Gastroesophageal sphincter (tissue), 4 donors: ENCODE results near the gene GMDS. TPM values are rescaled to one million over a fixed set of nuclear protein-coding genes. Genes with fewer than 3 reads are reported as not detected.

Experiments
- ATAC-seq: fragments of 150-250 bp; one replicate; pipeline ENCODE4 v1.9.1; 2016; ENCODE audit warnings: mild to moderate bottlenecking, moderate library complexity
- H3K27ac ChIP-seq, 4 donors: fragments of 200-600 bp; sonication (generic) in 3 of 4; 1 replicate in 3 of 4; 2 replicates in 1 of 4; pipeline ENCODE4 v1.5.1; 2016 to 2019
- H3K27me3 ChIP-seq: fragments of 200-600 bp; sonication (generic); one replicate; pipeline ENCODE4 v1.5.1; 2019
- H3K36me3 ChIP-seq, 2 donors: fragments of 200-600 bp; sonication (generic); one replicate each; pipeline ENCODE4 v1.5.1; 2019; ENCODE audit warnings: control low read depth in 1 of 2
- H3K4me1 ChIP-seq, 3 donors: fragments of 200-600 bp; sonication (generic); 1 replicate in 2 of 3; 2 replicates in 1 of 3; pipeline ENCODE4 v1.5.1; 2016 to 2019; ENCODE audit warnings: control low read depth in 2 of 3
- H3K4me3 ChIP-seq, 2 donors: fragments of 200-600 bp; sonication (generic); one replicate each; pipeline ENCODE4 v1.5.1; 2019; ENCODE audit warnings: mild to moderate bottlenecking in 1 of 2, moderate library complexity in 1 of 2
- H3K9me3 ChIP-seq, 3 donors: fragments of 200-600 bp; sonication (generic); one replicate each; pipeline ENCODE4 v1.5.1; 2017 to 2019; ENCODE audit warnings: control low read depth in 2 of 3
- EP300 ChIP-seq: sonication (generic); formaldehyde crosslinking; IDR thresholded peaks from one replicate; pipeline ENCODE4 v1.6.1; 2017; ENCODE audit warnings: antibody characterized with exemption, mild to moderate bottlenecking
- POLR2A ChIP-seq, 2 donors: fragments of 450-650 bp; IDR thresholded peaks; one replicate each; pipeline ENCODE4 v1.6.1; 2017; ENCODE audit warnings: antibody characterized with exemption in 2 of 2, mild to moderate bottlenecking in 2 of 2, moderate library complexity in 1 of 2
- POLR2AphosphoS5 ChIP-seq: sonication (generic); formaldehyde crosslinking; IDR thresholded peaks from one replicate; pipeline ENCODE4 v1.6.1; 2017; ENCODE audit warnings: antibody characterized with exemption
- WGBS, 2 donors: methylation state at CpG; one replicate each; pipeline ENCODE4 v1.1.5; 2018; ENCODE audit warnings: low coverage in 1 of 2; 5-methylcytosine and 5-hydroxymethylcytosine counted together
- total RNA-seq, 4 donors: library from RNA; depleted of rRNA; stranded (reverse); fragments of >200 nt; gene quantifications; one replicate each; pipeline ENCODE4 v1.1.0, GENCODE V29; 2016
- TF ChIP-seq, protein P1 (sequence below), 4 experiments: fragments of 200-600 bp in 2 of 4; fragments of 450-650 bp in 2 of 4; sonication (generic) in 1 of 4; IDR thresholded peaks; one replicate each; pipeline ENCODE4 v1.5.1; 2017 to 2019; ENCODE audit warnings: antibody characterized with exemption in 4 of 4, mild to moderate bottlenecking in 2 of 4, moderate library complexity in 2 of 4

Gene GMDS
- total RNA-seq, 4 donors from 2014 or later = 5.0 to 14.7 (median 6.4) TPM

DNA sequence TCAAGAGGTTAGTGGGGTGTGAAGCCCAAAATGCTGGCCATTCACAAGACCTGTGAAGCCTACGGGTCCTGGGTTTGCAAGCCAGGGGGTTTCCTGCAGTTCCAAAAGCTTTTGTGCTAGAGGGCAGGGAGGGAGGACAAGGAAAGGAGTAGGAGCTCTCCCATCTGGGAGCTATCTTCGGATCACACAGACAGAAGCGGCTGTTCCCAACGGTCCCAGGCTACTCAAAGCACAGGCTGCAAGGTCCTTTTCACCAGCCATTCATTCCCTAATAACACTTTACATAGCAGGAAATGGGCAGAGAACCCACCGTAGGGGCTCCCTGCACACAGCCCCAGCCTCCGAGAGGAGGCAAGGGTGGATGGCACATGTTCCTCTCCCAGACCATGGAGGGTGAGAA is 338.8 kb downstream of the GMDS start:
- H3K27ac ChIP-seq = no peak overlapping the region
- TF ChIP-seq, protein P1, sequence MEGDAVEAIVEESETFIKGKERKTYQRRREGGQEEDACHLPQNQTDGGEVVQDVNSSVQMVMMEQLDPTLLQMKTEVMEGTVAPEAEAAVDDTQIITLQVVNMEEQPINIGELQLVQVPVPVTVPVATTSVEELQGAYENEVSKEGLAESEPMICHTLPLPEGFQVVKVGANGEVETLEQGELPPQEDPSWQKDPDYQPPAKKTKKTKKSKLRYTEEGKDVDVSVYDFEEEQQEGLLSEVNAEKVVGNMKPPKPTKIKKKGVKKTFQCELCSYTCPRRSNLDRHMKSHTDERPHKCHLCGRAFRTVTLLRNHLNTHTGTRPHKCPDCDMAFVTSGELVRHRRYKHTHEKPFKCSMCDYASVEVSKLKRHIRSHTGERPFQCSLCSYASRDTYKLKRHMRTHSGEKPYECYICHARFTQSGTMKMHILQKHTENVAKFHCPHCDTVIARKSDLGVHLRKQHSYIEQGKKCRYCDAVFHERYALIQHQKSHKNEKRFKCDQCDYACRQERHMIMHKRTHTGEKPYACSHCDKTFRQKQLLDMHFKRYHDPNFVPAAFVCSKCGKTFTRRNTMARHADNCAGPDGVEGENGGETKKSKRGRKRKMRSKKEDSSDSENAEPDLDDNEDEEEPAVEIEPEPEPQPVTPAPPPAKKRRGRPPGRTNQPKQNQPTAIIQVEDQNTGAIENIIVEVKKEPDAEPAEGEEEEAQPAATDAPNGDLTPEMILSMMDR (IDR thresholded peaks at IDR 0.05) = no peak
- TF ChIP-seq EP300 (no peak), POLR2A (IDR thresholded peaks at IDR 0.05) (no peak), POLR2AphosphoS5 (no peak)
- H3K4me3 ChIP-seq = no peak overlapping the region
- 40 to 100% methylated on average over 1 of the region's 6 CpGs for WGBS, 2 donors
- no peak for ATAC-seq
- H3K9me3 ChIP-seq = no peaks in the 10 kb centered on the region
- H3K4me1 ChIP-seq = peaks cover 0 to 16% (median 6%) of the 10 kb centered on the region in 3 donors
- no peaks in the 10 kb centered on the region for H3K27me3 ChIP-seq
- no peaks in the 10 kb centered on the region for H3K36me3 ChIP-seq

DNA sequence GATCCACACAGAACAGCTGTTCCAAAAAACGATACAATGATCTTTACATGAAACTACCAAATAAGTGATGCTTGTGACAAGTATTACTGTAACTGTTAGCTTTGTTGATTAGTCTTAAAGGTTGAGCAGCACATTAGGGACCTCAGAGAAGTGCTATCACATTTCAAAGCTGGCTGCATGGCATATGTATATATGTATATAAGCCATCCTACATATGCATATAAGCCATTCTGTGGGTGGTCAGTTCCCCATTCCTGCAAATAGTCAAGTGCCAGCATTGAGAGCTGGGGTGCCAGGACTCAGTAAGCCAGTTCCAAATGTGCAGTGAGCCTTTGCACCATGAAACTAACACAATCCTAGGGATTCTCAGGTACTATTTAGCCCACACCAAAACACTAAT is 339.4 kb downstream of the GMDS start:
- no peak for ATAC-seq
- Histone ChIP-seq H3K27ac (no peak overlapping the region), H3K4me1 (peaks cover 0 to 16% (median 6%) of the 10 kb centered on the region in 3 donors), H3K4me3 (no peak overlapping the region), H3K9me3 (no peaks in the 10 kb centered on the region), H3K27me3 (no peaks in the 10 kb centered on the region), H3K36me3 (no peaks in the 10 kb centered on the region)
- 25 to 75% methylated on average over 1 of the region's 1 CpG for WGBS, 2 donors
- no peak for TF ChIP-seq POLR2A (IDR thresholded peaks at IDR 0.05)
- no peak for TF ChIP-seq POLR2AphosphoS5
- no peak for TF ChIP-seq EP300
- TF ChIP-seq, protein P1 (IDR thresholded peaks at IDR 0.05) = no peak

GRCh38 chr6:1904898-1905297 is 340.5 kb downstream of the GMDS start:
- WGBS, 2 donors = 57 to 100% methylated on average over 1 to 3 of the region's 6 CpGs
- no peak for TF ChIP-seq POLR2AphosphoS5
- TF ChIP-seq POLR2A (IDR thresholded peaks at IDR 0.05) = no peak
- TF ChIP-seq EP300 = no peak
- TF ChIP-seq, protein P1 (IDR thresholded peaks at IDR 0.05) = no peak
- no peak for ATAC-seq
- H3K36me3 ChIP-seq = no peaks in the 10 kb centered on the region
- peaks cover 0 to 16% (median 6%) of the 10 kb centered on the region in 3 donors for H3K4me1 ChIP-seq
- no peaks in the 10 kb centered on the region for H3K9me3 ChIP-seq
- H3K27ac ChIP-seq = no peak overlapping the region
- no peaks in the 10 kb centered on the region for H3K27me3 ChIP-seq
- H3K4me3 ChIP-seq = no peak overlapping the region

DNA sequence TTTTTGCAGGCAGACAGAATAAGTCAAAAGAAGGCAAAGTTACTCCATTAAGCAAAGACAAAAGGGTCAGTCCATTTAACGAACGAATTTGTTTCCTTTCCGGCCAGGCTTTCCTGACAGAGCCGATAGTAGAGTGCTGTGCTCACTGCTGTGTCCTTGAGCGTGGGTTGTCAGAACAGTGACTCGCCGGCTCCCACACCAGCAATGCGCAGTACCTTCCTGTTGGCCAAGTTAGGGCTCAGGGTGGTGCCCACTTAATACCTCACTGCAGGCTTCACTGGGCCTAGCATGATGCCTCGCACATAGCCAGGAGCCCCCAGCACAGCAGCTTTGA is 341.0 kb downstream of the GMDS start:
- H3K4me3 ChIP-seq = no peak overlapping the region
- no peak for TF ChIP-seq EP300
- no peak for TF ChIP-seq POLR2AphosphoS5
- TF ChIP-seq, protein P1 (IDR thresholded peaks at IDR 0.05) = no peak
- no peak for TF ChIP-seq POLR2A (IDR thresholded peaks at IDR 0.05)
- H3K36me3 ChIP-seq = no peaks in the 10 kb centered on the region
- 74 to 77% methylated on average over 3 to 4 of the region's 9 CpGs for WGBS, 2 donors
- H3K27ac ChIP-seq = peak overlapping the region in 2 of 4 donors; percentile 9 to 30
- ATAC-seq = no peak
- H3K4me1 ChIP-seq = peaks cover 0 to 16% (median 6%) of the 10 kb centered on the region in 3 donors
- no peaks in the 10 kb centered on the region for H3K9me3 ChIP-seq
- H3K27me3 ChIP-seq = no peaks in the 10 kb centered on the region

DNA sequence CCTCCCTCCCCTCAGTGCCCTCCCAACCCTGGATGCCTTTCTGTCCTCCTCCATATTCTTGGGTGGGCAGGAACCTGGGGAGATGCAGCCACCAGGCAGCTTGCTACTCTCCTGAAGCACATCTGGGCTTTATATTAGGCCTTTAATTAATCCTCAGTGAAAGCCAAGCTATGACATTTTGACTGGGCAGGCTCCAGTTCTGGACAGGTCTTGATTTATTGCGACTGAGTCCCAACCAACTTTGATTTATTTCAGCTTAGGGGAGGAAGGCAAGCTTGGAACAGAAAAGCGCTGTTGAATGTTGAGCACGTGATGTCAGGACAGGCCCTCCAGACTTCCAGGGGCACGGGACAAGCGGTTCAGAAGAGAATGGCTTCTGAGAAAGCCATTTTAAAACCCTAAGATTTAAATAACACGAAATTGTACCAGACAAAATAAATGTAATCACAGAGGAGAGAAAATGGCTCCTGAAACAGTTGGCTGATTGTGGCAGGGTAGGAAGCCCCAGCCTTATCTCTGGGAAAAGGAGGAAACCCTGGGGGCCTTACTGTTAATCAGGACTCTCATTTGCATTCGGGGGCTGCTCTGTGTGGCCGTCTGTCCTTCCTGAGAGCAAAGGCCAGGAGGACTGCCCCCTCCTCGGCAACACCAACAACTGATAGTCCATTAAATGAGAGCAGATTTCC is 341.5 kb downstream of the GMDS start:
- H3K27ac ChIP-seq = peak overlapping the region in 2 of 4 donors; percentile 9 to 30
- no peaks in the 10 kb centered on the region for H3K36me3 ChIP-seq
- no peak for ATAC-seq
- peaks cover 0 to 16% (median 6%) of the 10 kb centered on the region in 3 donors for H3K4me1 ChIP-seq
- no peaks in the 10 kb centered on the region for H3K9me3 ChIP-seq
- no peak overlapping the region for H3K4me3 ChIP-seq
- TF ChIP-seq, protein P1 (IDR thresholded peaks at IDR 0.05) = no peak
- TF ChIP-seq EP300 = no peak
- no peak for TF ChIP-seq POLR2A (IDR thresholded peaks at IDR 0.05)
- no peak for TF ChIP-seq POLR2AphosphoS5
- H3K27me3 ChIP-seq = no peaks in the 10 kb centered on the region
- WGBS, 2 donors = 36 to 40% methylated on average over 7 to 8 of the region's 9 CpGs
